IMR-90 (cell line): ENCODE results near the gene SERPINB13. TPM values are rescaled to one million over a fixed set of nuclear protein-coding genes. Genes with fewer than 3 reads are reported as not detected.

Source experiments
- ATAC-seq: fragments of 200-7000 bp; cut with Tn5 transposase; 2 replicates; pipeline ENCODE4 v1.9.1; 2020; ENCODE audit warnings: low read depth, mild to moderate bottlenecking, moderate library complexity
- BruUV-seq: library from RNA; stranded (reverse); fragments of 400-500 nt; replicated peaks from 2 replicates; lab custom pipeline; 2021; lab: Mats Ljungman, UMichigan
- CTCF ChIA-PET: fragments of 300-600 bp; formaldehyde crosslinking; extraction: SDS; loops from one replicate; lab custom pipeline; 2021; ENCODE audit warnings: antibody characterized with exemption; lab: Yijun Ruan, JAX
- POLR2A ChIA-PET: fragments of 300-600 bp; sonication (Branson Sonifier 250); formaldehyde crosslinking; loops from one replicate; lab custom pipeline; 2022; ENCODE audit warnings: antibody characterized with exemption; ENCODE audit not compliant: unreplicated experiment; lab: Charles Lee
- DNase-seq: peaks from one replicate; pipeline ENCODE4 v3.0.0; 2013
- H2AFZ ChIP-seq: replicated peaks from 2 replicates; pipeline ENCODE3; 2013; ENCODE audit warnings: low read length, mild to moderate bottlenecking; ENCODE audit not compliant: poor library complexity
- H2AK5ac ChIP-seq: 2 replicates; pipeline ENCODE4 v1.6.1; 2013; ENCODE audit warnings: low read depth, low read length, inconsistent platforms
- H2AK9ac ChIP-seq: replicated peaks from 2 replicates; pipeline ENCODE3; 2013; ENCODE audit warnings: mild to moderate bottlenecking, low read depth, low read length, moderate library complexity; ENCODE audit not compliant: poor library complexity
- H2BK120ac ChIP-seq: 2 replicates; pipeline ENCODE4 v1.6.1; 2013; ENCODE audit warnings: low read depth, low read length, inconsistent platforms
- H2BK15ac ChIP-seq: 3 replicates; pipeline ENCODE4 v1.6.1; 2013; ENCODE audit warnings: low read depth, low read length, inconsistent platforms
- H2BK20ac ChIP-seq: 2 replicates; pipeline ENCODE4 v1.6.1; 2013; ENCODE audit warnings: low read depth, mild to moderate bottlenecking, inconsistent platforms, low read length, moderate library complexity
- H2BK5ac ChIP-seq: 2 replicates; pipeline ENCODE4 v1.6.1; 2013; ENCODE audit warnings: mild to moderate bottlenecking, low read depth, low read length, inconsistent platforms; ENCODE audit not compliant: poor library complexity, severe bottlenecking
- H3K14ac ChIP-seq: replicated peaks from 2 replicates; pipeline ENCODE4 v1.6.1; 2013; ENCODE audit warnings: low read depth, low read length, inconsistent platforms
- H3K18ac ChIP-seq: 2 replicates; pipeline ENCODE4 v1.6.1; 2013; ENCODE audit warnings: low read depth, low read length, control low read depth
- H3K23ac ChIP-seq: 2 replicates; pipeline ENCODE4 v1.6.1; 2013; ENCODE audit warnings: low read depth, low read length, inconsistent platforms
- H3K27ac ChIP-seq: 2 replicates; pipeline ENCODE4 v1.5.1; 2013; ENCODE audit warnings: mild to moderate bottlenecking, control low read depth, low read length; ENCODE audit not compliant: insufficient read depth
- H3K27me3 ChIP-seq: 2 replicates; pipeline ENCODE4 v1.6.1; 2013; ENCODE audit warnings: low read length; ENCODE audit not compliant: control insufficient read depth, insufficient read depth
- H3K36me3 ChIP-seq: 2 replicates; pipeline ENCODE4 v1.6.1; 2013; ENCODE audit warnings: low read length, mixed read lengths; ENCODE audit not compliant: control insufficient read depth, insufficient read depth
- H3K4ac ChIP-seq: 2 replicates; pipeline ENCODE4 v1.6.1; 2013; ENCODE audit warnings: low read depth, low read length, inconsistent platforms
- H3K4me1 ChIP-seq: 2 replicates; pipeline ENCODE4 v1.6.1; 2013; ENCODE audit warnings: low read length, mixed read lengths; ENCODE audit not compliant: control insufficient read depth, insufficient read depth
- H3K4me2 ChIP-seq: 2 replicates; pipeline ENCODE4 v1.6.1; 2013; ENCODE audit warnings: low read depth, mild to moderate bottlenecking, control low read depth, low read length, moderate library complexity
- H3K4me3 ChIP-seq: 2 replicates; pipeline ENCODE4 v1.5.1; 2013; ENCODE audit warnings: low read depth, mild to moderate bottlenecking, control low read depth, low read length, moderate library complexity; ENCODE audit not compliant: insufficient read depth
- H3K56ac ChIP-seq: 2 replicates; pipeline ENCODE4 v1.6.1; 2013; ENCODE audit warnings: low read length, inconsistent platforms; ENCODE audit not compliant: insufficient read depth; ENCODE audit errors: extremely low read depth
- H3K79me1 ChIP-seq, 2 experiments: 2 replicates each; pipeline ENCODE4 v1.6.1; 2013; ENCODE audit warnings: low read length in 2 of 2, inconsistent platforms in 1 of 2, low read depth in 1 of 2
- H3K9ac ChIP-seq: 2 replicates; pipeline ENCODE4 v1.6.1; 2013; ENCODE audit warnings: low read depth, low read length, control low read depth
- H3K9me1 ChIP-seq: 2 replicates; pipeline ENCODE4 v1.6.1; 2013; ENCODE audit warnings: low read length, inconsistent platforms; ENCODE audit not compliant: insufficient read depth
- H3K9me3 ChIP-seq: 2 replicates; pipeline ENCODE4 v1.6.1; 2013; ENCODE audit warnings: low read length; ENCODE audit not compliant: control insufficient read depth, insufficient read depth
- H4K20me1 ChIP-seq: 2 replicates; pipeline ENCODE4 v1.6.1; 2013; ENCODE audit warnings: low read length, inconsistent platforms; ENCODE audit not compliant: insufficient read depth
- H4K5ac ChIP-seq: 2 replicates; pipeline ENCODE4 v1.6.1; 2013; ENCODE audit warnings: mild to moderate bottlenecking, low read depth, low read length, control low read depth
- H4K8ac ChIP-seq, 2 experiments: 2 replicates each; pipeline ENCODE4 v1.6.1; 2013; ENCODE audit warnings: low read depth in 2 of 2, low read length in 2 of 2, control low read depth in 1 of 2, inconsistent platforms in 1 of 2
- H4K91ac ChIP-seq: 2 replicates; pipeline ENCODE4 v1.6.1; 2013; ENCODE audit warnings: low read depth, low read length, inconsistent platforms; ENCODE audit not compliant: insufficient read depth
- BHLHE40 ChIP-seq: fragments of 150-350 bp; IDR thresholded peaks from 2 replicates; pipeline ENCODE4 v1.6.1; 2016; ENCODE audit warnings: mild to moderate bottlenecking, low read depth, low read length
- CEBPB ChIP-seq: IDR thresholded peaks from 2 replicates; pipeline ENCODE4 v1.6.1; 2012; ENCODE audit warnings: low read depth, low read length, improper control_type of control experiment
- CHD1 ChIP-seq: IDR thresholded peaks from 2 replicates; pipeline ENCODE4 v1.6.1; 2012; ENCODE audit warnings: low read depth, low read length, improper control_type of control experiment
- CTCF ChIP-seq: conservative IDR thresholded peaks from 2 replicates; pipeline ENCODE4 v1.5.1; 2012; ENCODE audit warnings: mild to moderate bottlenecking, low read depth, low read length, improper control_type of control experiment
- ELK1 ChIP-seq: fragments of 150-350 bp; IDR thresholded peaks from 2 replicates; pipeline ENCODE4 v1.6.1; 2016; ENCODE audit warnings: low read depth, mild to moderate bottlenecking, low read length, moderate library complexity, borderline replicate concordance
- FOS ChIP-seq: fragments of 150-350 bp; IDR thresholded peaks from 2 replicates; pipeline ENCODE4 v1.6.1; 2016; ENCODE audit warnings: low read depth, low read length
- MAFK ChIP-seq: IDR thresholded peaks from 2 replicates; pipeline ENCODE4 v1.6.1; 2012; ENCODE audit warnings: low read depth, low read length, improper control_type of control experiment
- MAZ ChIP-seq: IDR thresholded peaks from 2 replicates; pipeline ENCODE4 v1.6.1; 2012; ENCODE audit warnings: low read depth, mild to moderate bottlenecking, low read length, improper control_type of control experiment, moderate library complexity, borderline replicate concordance
- MXI1 ChIP-seq: IDR thresholded peaks from 2 replicates; pipeline ENCODE4 v1.6.1; 2012; ENCODE audit warnings: low read depth, mild to moderate bottlenecking, low read length, moderate library complexity, borderline replicate concordance
- POLR2A ChIP-seq: IDR thresholded peaks from 2 replicates; pipeline ENCODE4 v1.6.1; 2012; ENCODE audit warnings: mild to moderate bottlenecking, low read depth, low read length
- RAD21 ChIP-seq: IDR thresholded peaks from 2 replicates; pipeline ENCODE4 v1.6.1; 2012; ENCODE audit warnings: low read length, improper control_type of control experiment
- RCOR1 ChIP-seq: IDR thresholded peaks from 2 replicates; pipeline ENCODE4 v1.6.1; 2012; ENCODE audit warnings: mild to moderate bottlenecking, low read length, improper control_type of control experiment; ENCODE audit not compliant: insufficient replicate concordance
- RFX5 ChIP-seq: IDR thresholded peaks from 2 replicates; pipeline ENCODE4 v1.8.0; 2012; ENCODE audit warnings: low read depth, mild to moderate bottlenecking, low read length, moderate library complexity
- SMC3 ChIP-seq: fragments of 150-350 bp; IDR thresholded peaks from 2 replicates; pipeline ENCODE4 v1.6.1; 2016; ENCODE audit warnings: low read depth, mild to moderate bottlenecking, antibody characterized with exemption, low read length, moderate library complexity
- WGBS, 2 experiments: methylation state at CpG; one replicate each; pipeline versions ENCODE4 v1.1.5 to v1.1.7; 2013; ENCODE audit warnings: missing lambda C conversion rate in 2 of 2; ENCODE audit not compliant: insufficient read length in 1 of 2; ENCODE audit errors: extremely low coverage in 2 of 2; 5-methylcytosine and 5-hydroxymethylcytosine counted together
- dilution Hi-C: fragments of 300-500 bp; cut with HindIII; formaldehyde crosslinking; loops from one replicate; pipeline ENCODE4 v1.14.3; 2018; ENCODE audit warnings: low sequenced_read_pairs; ENCODE audit not compliant: unreplicated experiment
- in situ Hi-C: fragments of 300-500 bp; cut with MboI; formaldehyde crosslinking; loops from 3 replicates; pipeline ENCODE4 v1.14.3; 2019; ENCODE audit warnings: low sequenced_read_pairs, inconsistent platforms, mixed read lengths
- intact Hi-C: fragments of 100-400 bp; cut with micrococcal nuclease; formaldehyde crosslinking; loops from 2 replicates; pipeline ENCODE4 v1.10.0; 2022
- polyA plus RNA-seq, 3 experiments: library from polyadenylated mRNA; depleted of rRNA; stranded (reverse); fragments of >200 nt; gene quantifications; 2 replicates each; pipeline ENCODE4 v1.2.3, GENCODE V29; 2012; ENCODE audit warnings: low replicate concordance in 1 of 3
- total RNA-seq: library from RNA; depleted of rRNA; stranded (reverse); fragments of >200 nt; gene quantifications from 2 replicates; pipeline ENCODE4 v1.2.3, GENCODE V29; 2012
- TF ChIP-seq, protein P1 (sequence below): fragments of 150-350 bp; IDR thresholded peaks from 2 replicates; pipeline ENCODE4 v1.6.1; 2017; ENCODE audit warnings: mild to moderate bottlenecking, antibody characterized with exemption, low read length, low read depth

Gene SERPINB13
- total and polyA plus RNA-seq, 2 of the 4 experiments (the other 2 are of a cell fraction) = not detected

- Histone ChIP-seq H4K20me1 (no peaks in the 10 kb centered on the region), H2BK120ac (no peak overlapping the region), H3K4ac (no peak overlapping the region), H3K9me1 (no peaks in the 10 kb centered on the region), H3K4me2 (no peak overlapping the region), H2AFZ (no peak overlapping the region), H3K23ac (no peak overlapping the region), H3K4me1 (no peaks in the 10 kb centered on the region), H3K14ac (no peak overlapping the region), H4K5ac (no peak overlapping the region), H2AK9ac (no peak overlapping the region), H3K9ac (no peak overlapping the region), H3K36me3 (no peaks in the 10 kb centered on the region), H3K56ac (no peak overlapping the region), H3K9me3 (no peaks in the 10 kb centered on the region), H4K91ac (no peak overlapping the region), H3K27ac (no peak overlapping the region), H2BK20ac (no peak overlapping the region), H2AK5ac (no peak overlapping the region), H3K79me1 (no peaks in the 10 kb centered on the region), H2BK5ac (no peak overlapping the region), H3K27me3 (no peaks in the 10 kb centered on the region; the same call in 1 of the 2 replicates), H2BK15ac (no peak overlapping the region), H4K8ac (no peak overlapping the region), H3K18ac (no peak overlapping the region), H3K4me3 (no peak overlapping the region)
- ATAC-seq (no peak), DNase-seq (no peak)
- ChIA-PET CTCF (interaction anchor here (0.6 to 3.8 kb wide), 5 partner anchors 11 to 366 kb away, joined by 3 to 47 read pairs (median 7); no protein-coding TSS in a partner anchor), POLR2A (no interaction called here)
- TF ChIP-seq POLR2A (no peak), RCOR1 (no peak), MAZ (no peak), CHD1 (no peak), CEBPB (no peak), RFX5 (no peak), MXI1 (no peak), SMC3 (no peak), CTCF (no peak), MAFK (no peak), FOS (no peak), RAD21 (no peak), BHLHE40 (no peak), ELK1 (no peak)
- TF ChIP-seq, protein P1, sequence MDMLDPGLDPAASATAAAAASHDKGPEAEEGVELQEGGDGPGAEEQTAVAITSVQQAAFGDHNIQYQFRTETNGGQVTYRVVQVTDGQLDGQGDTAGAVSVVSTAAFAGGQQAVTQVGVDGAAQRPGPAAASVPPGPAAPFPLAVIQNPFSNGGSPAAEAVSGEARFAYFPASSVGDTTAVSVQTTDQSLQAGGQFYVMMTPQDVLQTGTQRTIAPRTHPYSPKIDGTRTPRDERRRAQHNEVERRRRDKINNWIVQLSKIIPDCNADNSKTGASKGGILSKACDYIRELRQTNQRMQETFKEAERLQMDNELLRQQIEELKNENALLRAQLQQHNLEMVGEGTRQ = no peak
- intact Hi-C loops = loop anchor here (2.0 kb wide), 1 partner anchor 263 kb away; no protein-coding TSS in a partner anchor
- WGBS, 2 experiments = no CpG with 5 or more reads among the region's 2 CpGs
- dilution Hi-C loops = no loop called here
- BruUV-seq = no TSS peak
- in situ Hi-C loops = no loop called here
Measured at GRCh38 chr18:63579616-63580015, 7.5 kb upstream of the SERPINB13 start.
